Keratinocyte (primary cell): ENCODE results near the gene WNK2.

Experiments used
- EZH2 ChIP-seq: IDR thresholded peaks from one replicate; pipeline ENCODE4 v1.6.1; 2012; ENCODE audit warnings: inconsistent platforms, mild to moderate bottlenecking, low read length, moderate library complexity
- TF ChIP-seq, protein P1 (sequence below), 3 experiments: IDR thresholded peaks in 1 of 3; conservative IDR thresholded peaks in 1 of 3; optimal IDR thresholded peaks in 1 of 3; 2 replicates in 2 of 3; 3 replicates in 1 of 3; pipeline versions ENCODE3 to v1.5.1; 2011; ENCODE audit warnings: low read length in 3 of 3, mild to moderate bottlenecking in 3 of 3, moderate library complexity in 2 of 3, control low read depth in 1 of 3, inconsistent platforms in 1 of 3; ENCODE audit not compliant: insufficient read depth in 2 of 3; ENCODE audit errors: extremely low read depth in 1 of 3

GRCh38 chr9:93218671-93219420 lies 34.9 kb downstream of the WNK2 start:
- TF ChIP-seq, protein P1, sequence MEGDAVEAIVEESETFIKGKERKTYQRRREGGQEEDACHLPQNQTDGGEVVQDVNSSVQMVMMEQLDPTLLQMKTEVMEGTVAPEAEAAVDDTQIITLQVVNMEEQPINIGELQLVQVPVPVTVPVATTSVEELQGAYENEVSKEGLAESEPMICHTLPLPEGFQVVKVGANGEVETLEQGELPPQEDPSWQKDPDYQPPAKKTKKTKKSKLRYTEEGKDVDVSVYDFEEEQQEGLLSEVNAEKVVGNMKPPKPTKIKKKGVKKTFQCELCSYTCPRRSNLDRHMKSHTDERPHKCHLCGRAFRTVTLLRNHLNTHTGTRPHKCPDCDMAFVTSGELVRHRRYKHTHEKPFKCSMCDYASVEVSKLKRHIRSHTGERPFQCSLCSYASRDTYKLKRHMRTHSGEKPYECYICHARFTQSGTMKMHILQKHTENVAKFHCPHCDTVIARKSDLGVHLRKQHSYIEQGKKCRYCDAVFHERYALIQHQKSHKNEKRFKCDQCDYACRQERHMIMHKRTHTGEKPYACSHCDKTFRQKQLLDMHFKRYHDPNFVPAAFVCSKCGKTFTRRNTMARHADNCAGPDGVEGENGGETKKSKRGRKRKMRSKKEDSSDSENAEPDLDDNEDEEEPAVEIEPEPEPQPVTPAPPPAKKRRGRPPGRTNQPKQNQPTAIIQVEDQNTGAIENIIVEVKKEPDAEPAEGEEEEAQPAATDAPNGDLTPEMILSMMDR (optimal IDR thresholded peaks at IDR 0.05 in 1 of 3, IDR thresholded peaks at IDR 0.05 in 1 of 3, conservative IDR thresholded peaks at IDR 0.05 in 1 of 3; ENCODE audit: extremely low read depth in 1 of 3, insufficient read depth in 2 of 3, low read length in 3 of 3), result no peak
- TF ChIP-seq EZH2, result no peak
